Right lobe of liver (tissue), 4 donors: ENCODE measurements around the gene CHST3.

ENCODE experiments used
- POLR2A ChIP-seq: fragments of 450-650 bp; IDR thresholded peaks from one replicate; pipeline ENCODE4 v1.6.1; 2017; ENCODE audit warnings: antibody characterized with exemption, mild to moderate bottlenecking
- TF ChIP-seq, protein P1 (sequence below), 4 donors: fragments of 200-600 bp in 3 of 4; fragments of 450-650 bp in 1 of 4; IDR thresholded peaks; one replicate each; pipeline versions ENCODE4 v1.5.1 to v1.8.0; 2016 to 2022; ENCODE audit warnings: antibody characterized with exemption in 4 of 4, mild to moderate bottlenecking in 2 of 4
- donor health status: DM: no; HTN: no; CAD: no.
- donor health status: DM: no; HTN: no; CAD: no.
- donor health status: DM: no; HTN: yes; CAD: no.

DNA sequence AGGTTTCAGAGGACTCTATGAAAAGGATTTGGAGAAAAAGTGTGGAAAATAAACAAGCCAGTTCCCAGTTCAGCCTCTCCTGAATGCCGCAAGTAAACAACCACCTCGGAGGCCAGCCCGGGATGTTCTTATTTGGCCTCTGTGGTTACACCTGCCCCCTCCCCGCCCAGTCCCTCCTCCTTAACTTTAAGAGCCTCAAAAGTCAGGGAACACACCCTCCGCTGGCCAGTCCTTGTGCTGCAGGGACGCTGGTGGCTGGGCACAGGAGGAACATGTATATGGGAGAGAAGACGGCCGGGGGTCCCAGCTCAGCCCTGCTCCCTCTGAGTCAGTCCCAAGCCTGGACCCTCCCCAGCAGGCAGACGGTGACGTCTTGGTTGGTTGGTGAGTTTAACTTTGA lies 6.1 kb downstream of the CHST3 start:
- no peak for TF ChIP-seq POLR2A
- TF ChIP-seq, protein P1, sequence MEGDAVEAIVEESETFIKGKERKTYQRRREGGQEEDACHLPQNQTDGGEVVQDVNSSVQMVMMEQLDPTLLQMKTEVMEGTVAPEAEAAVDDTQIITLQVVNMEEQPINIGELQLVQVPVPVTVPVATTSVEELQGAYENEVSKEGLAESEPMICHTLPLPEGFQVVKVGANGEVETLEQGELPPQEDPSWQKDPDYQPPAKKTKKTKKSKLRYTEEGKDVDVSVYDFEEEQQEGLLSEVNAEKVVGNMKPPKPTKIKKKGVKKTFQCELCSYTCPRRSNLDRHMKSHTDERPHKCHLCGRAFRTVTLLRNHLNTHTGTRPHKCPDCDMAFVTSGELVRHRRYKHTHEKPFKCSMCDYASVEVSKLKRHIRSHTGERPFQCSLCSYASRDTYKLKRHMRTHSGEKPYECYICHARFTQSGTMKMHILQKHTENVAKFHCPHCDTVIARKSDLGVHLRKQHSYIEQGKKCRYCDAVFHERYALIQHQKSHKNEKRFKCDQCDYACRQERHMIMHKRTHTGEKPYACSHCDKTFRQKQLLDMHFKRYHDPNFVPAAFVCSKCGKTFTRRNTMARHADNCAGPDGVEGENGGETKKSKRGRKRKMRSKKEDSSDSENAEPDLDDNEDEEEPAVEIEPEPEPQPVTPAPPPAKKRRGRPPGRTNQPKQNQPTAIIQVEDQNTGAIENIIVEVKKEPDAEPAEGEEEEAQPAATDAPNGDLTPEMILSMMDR (IDR thresholded peaks at IDR 0.05) = peak in 1 of 4 donors; percentile 11
